ENCODE measurements around the gene GSTM3. TPM values are rescaled to one million over a fixed set of nuclear protein-coding genes. Genes with fewer than 3 reads are reported as not detected.

Gene GSTM3
- not detected in 2 replicates for total RNA-seq (2013; cell fraction: nucleolus; rRNA removed)
- not detected in 2 replicates for total RNA-seq (2014; rRNA removed)
- not detected in 2 replicates for total RNA-seq (2014; rRNA removed; fragmentation: Illumina TruSeq; extraction: Trizol)
- not detected in 2 replicates for total RNA-seq (2021)
- 4.7 TPM for polyA plus RNA-seq (2011; ENCODE audit: low read depth)
- polyA plus RNA-seq (2011; rRNA removed), result not detected in 2 replicates
- polyA plus RNA-seq (2011; cell fraction: cytosol; rRNA removed), result not detected in 2 replicates
- not detected in 2 replicates for polyA plus RNA-seq (2011; cell fraction: nucleus; rRNA removed)
- 3.0 and 5.6 TPM in 2 replicates for polyA plus RNA-seq (2012)
- polyA plus RNA-seq (2014; fragmentation: Illumina TruSeq; extraction: Trizol), result not detected in 2 replicates
- not detected for polyA plus RNA-seq (2014; fragmentation: Nextera tagmentation; extraction: Ambion mirVana)
- polyA plus RNA-seq (2014; rRNA removed), result not detected in 2 replicates
- polyA plus RNA-seq (2016; fragmentation: Nextera tagmentation; extraction: Ambion mirVana), result not detected
- polyA minus RNA-seq (2011; rRNA and poly(A)+ RNA removed), result not detected in 2 replicates
- 2.0 TPM in 1 of 2 replicates, not detected in the other for polyA minus RNA-seq (2011; cell fraction: cytosol; rRNA and poly(A)+ RNA removed)
- 0.29 TPM in 1 of 2 replicates, not detected in the other for polyA minus RNA-seq (2011; cell fraction: nucleus; rRNA and poly(A)+ RNA removed)
- percentile 14 among the genes with signal in this experiment for Bru-seq, nascent RNA
- BruChase-seq, experiment 1, labeled RNA remaining after a 6-hour chase, result not detected
- percentile 24 among the genes with signal in this experiment for BruChase-seq, experiment 2, labeled RNA remaining after a 2-hour chase
- long read RNA-seq, experiment 1, result 0 reads
- long read RNA-seq, experiment 2, result 0 reads

GRCh38 chr1:109740615-109741373 lies at the start of gene GSTM3:
Gene GSTM3 (minus strand): TSS chr1:109741038. CDS start chr1:109740287, 751 bp downstream.
- Histone ChIP-seq H3K79me2 (ENCODE audit: control insufficient read depth, insufficient read depth, low read length) (no peaks in the 10 kb centered on the region), H3K27me3 (replicated peaks in 1 of 2; ENCODE audit: control insufficient read depth in 2 of 2, insufficient read depth in 2 of 2, low read length in 1 of 2) (peaks cover 12 to 14% of the 10 kb centered on the region in 2 experiments), H3K4me3 (peak within 1 kb of the TSS; percentile 64; the same call in 1 of the 2 replicates), H3K27ac (ENCODE audit: control insufficient read depth, insufficient read depth) (no peak within 1 kb of the TSS), H2AFZ (ENCODE audit: control insufficient read depth, low read depth, low read length) (peak within 1 kb of the TSS; percentile 66), H3K36me3 (ENCODE audit: control insufficient read depth in 2 of 2, insufficient read depth in 2 of 2, low read length in 1 of 2) (no peaks in the 10 kb centered on the region), H3K9me3 (replicated peaks; ENCODE audit: control insufficient read depth, insufficient read depth, low read length) (no peaks in the 10 kb centered on the region; the same call in 2 of the 3 replicates), H3K9ac (ENCODE audit: control insufficient read depth, insufficient read depth, low read length) (0 out of 2 replicates have a peak within 1 kb of the TSS, but pooled peaks have one; percentile 28), H3K4me2 (ENCODE audit: control insufficient read depth, insufficient read depth) (peak within 1 kb of the TSS; percentile 89), H3K4me1 (ENCODE audit: control insufficient read depth, insufficient read depth, low read length) (no peaks in the 10 kb centered on the region), H4K20me1 (ENCODE audit: control insufficient read depth, insufficient read depth) (no peaks in the 10 kb centered on the region)
- FAIRE-seq (no peak), ATAC-seq (no peak), DNase-seq (ENCODE audit: low read depth, low spot score) (no peak)
- intact Hi-C loops (cut with micrococcal nuclease; ENCODE audit: unreplicated experiment), result no loop called here
- CTCF ChIA-PET, result no interaction called here
- in situ Hi-C loops (cut with MboI), result no loop called here
- RAD21 ChIA-PET (ENCODE audit: unreplicated experiment), result no interaction called here
- 3% methylated on average over 10 of the region's 10 CpGs for WGBS (ENCODE audit: insufficient coverage, insufficient replicate concordance, low lambda C conversion rate, missing lambda C conversion rate)
- BruUV-seq (replicated peaks), result no TSS peak
- POLR2A ChIA-PET, result no interaction called here
- SMC1A ChIA-PET (ENCODE audit: uncharacterized antibody, unreplicated experiment), result no interaction called here
- TF ChIP-seq BHLHE40 (IDR thresholded peaks at IDR 0.05; ENCODE audit: borderline replicate concordance in 1 of 2, low read depth in 2 of 2, low read length in 1 of 2) (no peak), SREBF2 (IDR thresholded peaks at IDR 0.05; ENCODE audit: low read length) (no peak), RFX5 (IDR thresholded peaks at IDR 0.05; ENCODE audit: low read depth, low read length) (no peak), MYB (IDR thresholded peaks at IDR 0.05; ENCODE audit: borderline replicate concordance, low read depth, low read length) (no peak), ATF7 (IDR thresholded peaks at IDR 0.05; ENCODE audit: low read depth) (no peak), EED (IDR thresholded peaks at IDR 0.05; ENCODE audit: low read depth) (no peak), NR2C2 (IDR thresholded peaks at IDR 0.05; ENCODE audit: borderline replicate concordance, control insufficient read depth, insufficient read length, low read depth) (no peak), RBBP5 (conservative IDR thresholded peaks at IDR 0.05) (no peak), CBX5 (IDR thresholded peaks at IDR 0.05; ENCODE audit: low read depth) (no peak), CEBPZ (IDR thresholded peaks at IDR 0.05; ENCODE audit: low read depth, low read length) (no peak)
- TF ChIP-seq, protein P1, sequence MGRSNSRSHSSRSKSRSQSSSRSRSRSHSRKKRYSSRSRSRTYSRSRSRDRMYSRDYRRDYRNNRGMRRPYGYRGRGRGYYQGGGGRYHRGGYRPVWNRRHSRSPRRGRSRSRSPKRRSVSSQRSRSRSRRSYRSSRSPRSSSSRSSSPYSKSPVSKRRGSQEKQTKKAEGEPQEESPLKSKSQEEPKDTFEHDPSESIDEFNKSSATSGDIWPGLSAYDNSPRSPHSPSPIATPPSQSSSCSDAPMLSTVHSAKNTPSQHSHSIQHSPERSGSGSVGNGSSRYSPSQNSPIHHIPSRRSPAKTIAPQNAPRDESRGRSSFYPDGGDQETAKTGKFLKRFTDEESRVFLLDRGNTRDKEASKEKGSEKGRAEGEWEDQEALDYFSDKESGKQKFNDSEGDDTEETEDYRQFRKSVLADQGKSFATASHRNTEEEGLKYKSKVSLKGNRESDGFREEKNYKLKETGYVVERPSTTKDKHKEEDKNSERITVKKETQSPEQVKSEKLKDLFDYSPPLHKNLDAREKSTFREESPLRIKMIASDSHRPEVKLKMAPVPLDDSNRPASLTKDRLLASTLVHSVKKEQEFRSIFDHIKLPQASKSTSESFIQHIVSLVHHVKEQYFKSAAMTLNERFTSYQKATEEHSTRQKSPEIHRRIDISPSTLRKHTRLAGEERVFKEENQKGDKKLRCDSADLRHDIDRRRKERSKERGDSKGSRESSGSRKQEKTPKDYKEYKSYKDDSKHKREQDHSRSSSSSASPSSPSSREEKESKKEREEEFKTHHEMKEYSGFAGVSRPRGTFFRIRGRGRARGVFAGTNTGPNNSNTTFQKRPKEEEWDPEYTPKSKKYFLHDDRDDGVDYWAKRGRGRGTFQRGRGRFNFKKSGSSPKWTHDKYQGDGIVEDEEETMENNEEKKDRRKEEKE (IDR thresholded peaks at IDR 0.05), result no peak
- TF ChIP-seq, protein P2, sequence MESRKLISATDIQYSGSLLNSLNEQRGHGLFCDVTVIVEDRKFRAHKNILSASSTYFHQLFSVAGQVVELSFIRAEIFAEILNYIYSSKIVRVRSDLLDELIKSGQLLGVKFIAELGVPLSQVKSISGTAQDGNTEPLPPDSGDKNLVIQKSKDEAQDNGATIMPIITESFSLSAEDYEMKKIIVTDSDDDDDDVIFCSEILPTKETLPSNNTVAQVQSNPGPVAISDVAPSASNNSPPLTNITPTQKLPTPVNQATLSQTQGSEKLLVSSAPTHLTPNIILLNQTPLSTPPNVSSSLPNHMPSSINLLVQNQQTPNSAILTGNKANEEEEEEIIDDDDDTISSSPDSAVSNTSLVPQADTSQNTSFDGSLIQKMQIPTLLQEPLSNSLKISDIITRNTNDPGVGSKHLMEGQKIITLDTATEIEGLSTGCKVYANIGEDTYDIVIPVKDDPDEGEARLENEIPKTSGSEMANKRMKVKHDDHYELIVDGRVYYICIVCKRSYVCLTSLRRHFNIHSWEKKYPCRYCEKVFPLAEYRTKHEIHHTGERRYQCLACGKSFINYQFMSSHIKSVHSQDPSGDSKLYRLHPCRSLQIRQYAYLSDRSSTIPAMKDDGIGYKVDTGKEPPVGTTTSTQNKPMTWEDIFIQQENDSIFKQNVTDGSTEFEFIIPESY (IDR thresholded peaks at IDR 0.05), result no peak

Measured in GM12878 (cell line).